ENCODE data around the gene WBP2.
"Not testable (repeated sequence)": the region's sequence is repeated elsewhere in the genome, so short reads cannot be mapped to it uniquely, and the experiment has no call there.

Gene WBP2

DNA sequence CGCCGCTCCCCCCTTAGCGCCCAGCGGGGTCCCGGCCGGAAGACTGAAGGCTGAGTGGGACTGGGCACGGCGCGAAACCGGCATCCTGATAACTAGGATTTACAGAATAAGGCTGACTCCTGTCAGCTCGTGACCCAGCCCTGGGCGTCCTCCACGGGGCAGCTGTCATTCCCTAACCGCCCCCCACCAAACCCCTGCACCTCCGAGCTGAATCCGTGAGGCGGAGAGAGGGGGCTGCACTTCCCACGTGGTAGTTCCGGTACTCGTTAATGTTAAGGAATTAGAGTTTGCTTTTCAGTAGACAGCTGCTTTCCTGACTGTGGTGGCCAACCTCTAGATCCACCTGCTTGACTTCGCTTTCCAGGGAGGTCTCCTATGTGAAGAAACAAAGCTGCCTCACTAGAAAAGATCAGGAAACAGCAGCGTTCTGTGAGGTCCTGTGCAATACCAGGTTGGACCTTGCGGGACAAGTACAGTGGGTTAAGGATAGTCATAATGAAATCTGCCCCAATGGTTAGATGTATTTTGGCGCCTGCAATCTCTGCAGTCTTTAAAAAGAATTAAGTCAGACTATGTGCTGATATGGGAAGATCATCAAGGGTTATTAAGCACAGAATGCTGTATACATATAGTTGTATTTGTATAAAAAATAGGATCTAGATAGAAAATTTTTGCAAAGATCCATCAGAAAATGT is 1.1 kb upstream of the WBP2 start:
- no peak for DNase-seq (ENCODE audit: low read depth)
- TF ChIP-seq CTCF (IDR thresholded peaks at IDR 0.05; ENCODE audit: low read length, missing control alignments) = no peak
- H3K4me3 ChIP-seq (replicated peaks; ENCODE audit: low read depth, low read length) = peak overlapping the region; percentile 90

DNA sequence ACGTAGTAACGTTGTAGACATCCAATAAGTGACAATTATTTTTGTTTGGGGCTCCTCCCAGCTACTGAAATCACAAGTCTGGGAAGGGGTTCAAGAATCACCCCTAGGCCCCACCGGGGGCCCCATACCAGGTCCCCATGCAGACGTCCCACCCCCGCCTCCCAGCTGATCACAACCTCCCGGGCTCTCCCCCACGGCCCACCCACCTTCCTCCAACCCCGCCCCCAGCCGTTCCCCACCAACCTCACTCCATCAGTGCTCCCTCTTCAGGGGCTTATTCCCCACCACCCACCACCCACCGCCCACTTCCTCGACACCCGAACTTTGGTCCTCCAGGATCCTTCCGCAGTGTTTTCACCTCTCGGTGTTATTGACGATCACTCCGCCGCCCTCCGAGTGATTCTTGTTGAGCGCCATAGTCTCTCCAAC is 240 bp downstream of the WBP2 start:
- TF ChIP-seq CTCF (IDR thresholded peaks at IDR 0.05; ENCODE audit: low read length, missing control alignments) = no peak
- DNase-seq (ENCODE audit: low read depth) = no peak
- H3K4me3 ChIP-seq (replicated peaks; ENCODE audit: low read depth, low read length) = peak overlapping the region; percentile 90

- DNase-seq (ENCODE audit: low read depth) = peak; percentile 66
- TF ChIP-seq CTCF (IDR thresholded peaks at IDR 0.05; ENCODE audit: low read length, missing control alignments) = no peak
- H3K4me3 ChIP-seq (replicated peaks; ENCODE audit: low read depth, low read length) = peak overlapping the region; percentile 90
Measured at GRCh38 chr17:75854101-75854748, 910 bp downstream of the WBP2 start.

DNA sequence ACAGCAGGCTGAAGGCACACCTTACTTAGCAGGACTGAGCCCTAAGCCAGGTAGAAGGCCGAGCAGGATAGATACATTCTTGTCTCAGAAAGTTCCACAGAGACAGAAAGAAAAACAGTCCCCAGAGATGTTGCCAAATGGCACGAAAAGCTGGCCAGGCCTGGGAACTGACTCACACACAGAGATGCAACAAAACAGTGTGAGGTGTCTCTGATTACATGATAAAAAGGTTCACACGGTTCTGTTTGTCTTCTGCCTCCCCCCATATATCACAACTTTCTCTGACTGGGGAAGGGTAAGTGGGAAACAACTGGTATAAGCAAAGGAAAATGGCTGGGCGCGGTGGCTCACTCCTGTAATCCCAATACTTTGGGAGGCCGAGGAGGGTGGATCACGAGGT is 1.7 kb downstream of the WBP2 start:
- no peak for TF ChIP-seq CTCF (IDR thresholded peaks at IDR 0.05; ENCODE audit: low read length, missing control alignments)
- no peak overlapping the region for H3K4me3 ChIP-seq (replicated peaks; ENCODE audit: low read depth, low read length)
- peak; percentile 59 for DNase-seq (ENCODE audit: low read depth)

DNA sequence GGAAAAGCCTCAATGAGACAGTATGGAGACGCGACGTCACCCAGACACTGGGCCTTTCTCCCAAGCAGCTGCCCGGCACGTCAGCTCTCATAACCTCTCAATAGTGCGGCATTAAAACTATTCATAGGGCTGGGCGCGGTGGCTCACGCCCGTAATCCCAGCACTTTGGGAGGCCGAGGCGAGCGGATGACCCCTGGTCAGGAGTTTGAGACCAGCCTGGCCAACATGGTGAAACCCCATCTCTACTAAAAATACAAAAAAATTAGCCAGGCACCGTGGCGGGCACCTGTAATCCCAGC is 3.5 kb downstream of the WBP2 start:
- not testable (repeated sequence) for H3K4me3 ChIP-seq (replicated peaks; ENCODE audit: low read depth, low read length); DNase-seq (ENCODE audit: low read depth)

DNA sequence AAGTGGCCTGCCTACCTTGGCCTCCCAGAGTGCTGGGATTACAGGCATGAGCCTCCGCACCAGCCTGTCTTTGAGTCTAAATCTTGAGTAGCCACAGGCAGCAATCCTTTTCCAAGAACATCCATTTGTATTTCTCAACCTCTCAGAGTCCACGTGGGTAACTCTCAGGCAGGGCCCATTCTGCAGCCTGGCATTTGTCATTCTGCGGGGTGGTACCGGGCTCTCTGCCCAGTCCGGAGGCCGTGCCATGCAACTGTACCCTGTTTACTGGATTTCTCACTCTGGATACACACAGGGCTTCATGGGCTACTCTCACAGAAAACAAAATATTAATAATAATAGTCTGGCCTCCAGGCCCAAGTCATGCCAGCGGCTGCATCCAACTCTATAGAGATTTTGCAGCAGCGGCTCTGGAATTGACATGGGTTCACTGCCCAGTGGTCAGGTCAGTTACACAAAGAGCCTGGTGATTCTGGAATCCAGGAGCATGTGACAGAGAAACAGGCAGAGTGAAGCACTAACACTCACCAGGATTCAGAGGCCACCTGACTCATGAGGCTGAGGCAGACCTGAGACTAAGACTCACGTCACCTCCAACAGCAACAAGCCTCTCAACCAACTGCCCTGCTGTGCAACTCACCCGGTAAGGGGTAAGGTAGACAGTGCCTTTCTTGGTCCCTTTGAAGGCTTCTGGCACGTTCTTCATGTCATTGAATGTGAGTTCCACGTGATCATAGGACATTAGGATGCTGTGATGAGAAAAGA is 4.0 kb downstream of the WBP2 start:
- H3K4me3 ChIP-seq (replicated peaks; ENCODE audit: low read depth, low read length) = no peak overlapping the region
- TF ChIP-seq CTCF (IDR thresholded peaks at IDR 0.05; ENCODE audit: low read length, missing control alignments) = no peak
- DNase-seq (ENCODE audit: low read depth) = no peak

GRCh38 chr17:75849724-75850123 is 5.4 kb downstream of the WBP2 start:
- TF ChIP-seq CTCF (IDR thresholded peaks at IDR 0.05; ENCODE audit: low read length, missing control alignments) = no peak
- H3K4me3 ChIP-seq (replicated peaks; ENCODE audit: low read depth, low read length) = no peak overlapping the region
- DNase-seq (ENCODE audit: low read depth) = no peak
